Pancreas (tissue), 10 donors: ENCODE data around the gene ALK. TPM values are rescaled to one million over a fixed set of nuclear protein-coding genes. Genes with fewer than 3 reads are reported as not detected.

Experiments
- ATAC-seq, 4 donors: fragments of 200-7000 bp; cut with Tn5 transposase; one replicate each; pipeline versions ENCODE4 v1.8.0 to v1.9.1; 2020; ENCODE audit warnings: mild to moderate bottlenecking in 4 of 4, moderate library complexity in 4 of 4
- DNase-seq, 6 donors: peaks; one replicate each; pipeline ENCODE4 v3.0.0-alpha.2; 2020
- FAIRE-seq: peaks from 2 replicates; lab custom pipeline; 2012; peaks lifted over from hg19 to GRCh38; lab: Jason Lieb, UNC
- H3K27ac ChIP-seq, 4 donors: fragments of 200-600 bp; sonication (generic); 1 replicate in 3 of 4; 2 replicates in 1 of 4; pipeline versions ENCODE4 v1.5.0 to v1.8.0; 2020
- H3K27me3 ChIP-seq, 4 donors: fragments of 200-600 bp; one replicate each; pipeline ENCODE4 v1.8.0; 2021
- H3K36me3 ChIP-seq, 3 donors: fragments of 200-600 bp; sonication (generic) in 1 of 3; one replicate each; pipeline versions ENCODE4 v1.5.0 to v1.8.0; 2020 to 2021
- H3K4me1 ChIP-seq, 3 donors: fragments of 200-600 bp; one replicate each; pipeline ENCODE4 v1.8.0; 2021
- H3K4me3 ChIP-seq, 4 donors: fragments of 200-600 bp; sonication (generic) in 2 of 4; one replicate each; pipeline versions ENCODE4 v1.5.0 to v1.8.0; 2020 to 2021
- H3K9me3 ChIP-seq, 4 donors: fragments of 200-600 bp; one replicate each; pipeline ENCODE4 v1.8.0; 2021
- WGBS, 2 donors: extraction: QIAGEN DNeasy Blood & Tissue Kit; methylation state at CpG; one replicate each; pipeline ENCODE4 v1.1.7; 2013; 5-methylcytosine and 5-hydroxymethylcytosine counted together
- intact Hi-C, 3 donors: fragments of 100-400 bp; cut with DNase I; formaldehyde crosslinking; loops; one replicate each; pipeline versions ENCODE4 v1.11.1 to v1.14.2; 2022
- polyA plus RNA-seq, 2 donors: library from polyadenylated mRNA; stranded (reverse); fragments of 200-250 nt; gene quantifications; one replicate each; pipeline ENCODE4 v1.2.3, GENCODE V29; 2013
- total RNA-seq, 6 donors: library from RNA; stranded (reverse); fragmentation: NEBNext Ultra II Directional in 4 of 6; extraction: Animal tissue kit (Norgen Biotek cat#: 25700) in 4 of 6; gene quantifications; one replicate each; pipeline versions ENCODE4 v1.2.1 to v1.2.4, GENCODE V29; 2021 to 2023
- TF ChIP-seq, protein P1 (sequence below), 4 donors: fragments of 200-600 bp; sonication (generic) in 3 of 4; IDR thresholded peaks; one replicate each; pipeline versions ENCODE4 v1.5.0 to v1.8.0; 2021; ENCODE audit warnings: antibody characterized with exemption in 4 of 4
- donor health status: healthy with polysubstance abuse.
- donor health status: DM: no; HTN: no; CAD: no; lungs with moderate emphysema.
- donor health status: DM: no; HTN: no; CAD: no.
- donor health status: control.
- donor health status: control.
- donor health status: Bipolar disorder and iron deficiency.
- donor health status: DM: yes; HTN: yes; CAD: no.
- donor health status: DM: no; HTN: no; CAD: no.
- donor health status: DM: no; HTN: no; CAD: no.
- donor health status: DM: yes; HTN: yes; CAD: no.

ALK gene
- total and polyA plus RNA-seq, 8 donors: 0.05 to 0.17 (median 0.09) TPM; not detected in 2

DNA sequence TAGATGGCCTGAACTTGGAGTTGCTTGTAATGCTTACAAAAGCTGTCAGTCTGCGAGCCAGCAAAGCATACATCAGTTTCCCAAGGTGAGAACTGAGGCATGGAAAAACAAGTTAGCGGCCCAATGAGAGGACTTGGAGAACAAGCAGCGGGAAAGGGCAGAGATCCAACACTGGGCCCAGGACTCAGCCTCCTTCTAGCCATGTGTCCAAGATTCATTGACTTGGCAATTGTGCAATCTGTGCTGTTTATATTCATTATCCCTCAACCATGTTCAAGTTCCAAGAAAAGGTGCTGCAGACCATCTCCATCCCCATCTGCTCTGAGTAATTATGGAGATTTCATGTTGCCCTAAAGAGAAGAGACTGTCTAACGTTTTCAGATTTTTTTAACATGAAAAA is 187.4 kb downstream of the ALK start:
- DNase-seq (no peak), ATAC-seq (no peak), FAIRE-seq (no peak)
- no peak overlapping the region for H3K4me3 ChIP-seq
- no peaks in the 10 kb centered on the region for H3K27me3 ChIP-seq
- intact Hi-C loops: no loop called here
- no peaks in the 10 kb centered on the region for H3K36me3 ChIP-seq
- TF ChIP-seq, protein P1, sequence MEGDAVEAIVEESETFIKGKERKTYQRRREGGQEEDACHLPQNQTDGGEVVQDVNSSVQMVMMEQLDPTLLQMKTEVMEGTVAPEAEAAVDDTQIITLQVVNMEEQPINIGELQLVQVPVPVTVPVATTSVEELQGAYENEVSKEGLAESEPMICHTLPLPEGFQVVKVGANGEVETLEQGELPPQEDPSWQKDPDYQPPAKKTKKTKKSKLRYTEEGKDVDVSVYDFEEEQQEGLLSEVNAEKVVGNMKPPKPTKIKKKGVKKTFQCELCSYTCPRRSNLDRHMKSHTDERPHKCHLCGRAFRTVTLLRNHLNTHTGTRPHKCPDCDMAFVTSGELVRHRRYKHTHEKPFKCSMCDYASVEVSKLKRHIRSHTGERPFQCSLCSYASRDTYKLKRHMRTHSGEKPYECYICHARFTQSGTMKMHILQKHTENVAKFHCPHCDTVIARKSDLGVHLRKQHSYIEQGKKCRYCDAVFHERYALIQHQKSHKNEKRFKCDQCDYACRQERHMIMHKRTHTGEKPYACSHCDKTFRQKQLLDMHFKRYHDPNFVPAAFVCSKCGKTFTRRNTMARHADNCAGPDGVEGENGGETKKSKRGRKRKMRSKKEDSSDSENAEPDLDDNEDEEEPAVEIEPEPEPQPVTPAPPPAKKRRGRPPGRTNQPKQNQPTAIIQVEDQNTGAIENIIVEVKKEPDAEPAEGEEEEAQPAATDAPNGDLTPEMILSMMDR (IDR thresholded peaks at IDR 0.05): no peak
- no peaks in the 10 kb centered on the region for H3K4me1 ChIP-seq
- H3K27ac ChIP-seq: no peak overlapping the region
- H3K9me3 ChIP-seq: no peaks in the 10 kb centered on the region
- 69 to 82% methylated on average over 4 of the region's 4 CpGs for WGBS, 2 donors

DNA sequence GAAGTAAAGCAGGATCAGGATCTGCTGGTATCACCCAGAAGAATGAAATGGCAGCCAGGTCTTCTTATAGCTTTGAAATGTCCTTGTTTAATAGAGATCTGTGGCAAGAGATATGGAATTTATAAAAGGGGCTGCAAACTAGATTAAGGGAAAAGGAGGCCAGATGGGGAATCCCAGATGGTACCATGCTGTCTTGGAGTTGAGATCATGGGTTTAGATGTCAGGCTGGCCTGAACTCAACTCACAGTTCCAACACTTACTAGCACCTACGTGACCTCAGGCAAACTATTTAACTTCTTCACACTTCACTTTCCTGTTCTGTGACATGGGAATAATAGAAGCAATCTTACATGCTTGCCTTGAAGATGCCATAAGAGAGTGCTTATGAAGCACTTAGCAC is 188.2 kb downstream of the ALK start:
- DNase-seq (no peak), FAIRE-seq (no peak), ATAC-seq (no peak)
- Histone ChIP-seq H3K4me3 (no peak overlapping the region), H3K9me3 (no peaks in the 10 kb centered on the region), H3K4me1 (no peaks in the 10 kb centered on the region), H3K36me3 (no peaks in the 10 kb centered on the region), H3K27ac (no peak overlapping the region), H3K27me3 (no peaks in the 10 kb centered on the region)
- TF ChIP-seq, protein P1 (IDR thresholded peaks at IDR 0.05): no peak
- intact Hi-C loops: no loop called here
- WGBS, 2 donors: 85 to 88% methylated on average over 1 of the region's 1 CpG

DNA sequence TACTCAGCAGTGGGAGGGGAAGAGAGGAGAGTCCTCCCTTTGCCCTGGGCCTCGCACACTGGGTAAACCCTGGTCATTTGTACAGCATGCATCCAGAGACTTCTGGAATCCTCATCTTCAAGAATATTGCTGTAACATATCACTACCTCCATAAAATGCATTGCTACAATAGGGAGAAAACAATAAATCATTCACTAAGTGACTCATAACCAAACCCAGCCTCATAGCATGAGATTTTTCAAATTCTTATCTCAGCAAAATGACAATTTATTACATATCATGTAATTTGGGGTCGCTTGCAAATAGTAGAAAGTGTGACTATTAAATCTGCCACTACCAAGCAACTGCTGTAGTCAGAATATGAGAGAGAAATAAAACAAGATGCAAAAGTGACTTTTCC is 189.4 kb downstream of the ALK start:
- no peaks in the 10 kb centered on the region for H3K4me1 ChIP-seq
- H3K27ac ChIP-seq: no peak overlapping the region
- H3K4me3 ChIP-seq: no peak overlapping the region
- no peaks in the 10 kb centered on the region for H3K27me3 ChIP-seq
- no peak for FAIRE-seq
- DNase-seq: no peak
- TF ChIP-seq, protein P1 (IDR thresholded peaks at IDR 0.05): no peak
- no peak for ATAC-seq
- WGBS, 2 donors: 76 to 79% methylated on average over 2 of the region's 2 CpGs
- H3K9me3 ChIP-seq: no peaks in the 10 kb centered on the region
- no peaks in the 10 kb centered on the region for H3K36me3 ChIP-seq
- intact Hi-C loops: no loop called here

DNA sequence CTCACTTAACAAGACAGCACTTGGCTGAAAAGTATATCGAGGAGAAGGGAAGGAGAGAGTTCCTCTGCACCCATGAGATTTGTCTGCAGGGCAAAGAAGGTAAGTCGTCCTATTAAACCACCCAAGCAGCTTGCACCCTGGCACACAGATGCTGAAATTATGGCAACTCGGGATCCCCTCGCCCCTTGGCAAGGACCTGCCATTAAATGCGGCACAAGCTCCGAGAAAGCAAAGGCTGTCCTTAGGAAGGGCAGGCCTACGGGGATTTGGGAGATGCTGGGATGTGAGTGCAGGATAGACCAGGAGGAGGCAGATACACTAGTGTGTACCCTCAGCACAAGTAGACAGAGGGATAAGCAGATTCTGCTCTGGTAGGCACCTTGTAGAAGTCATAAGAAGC is 191.5 kb downstream of the ALK start:
- Histone ChIP-seq H3K4me1 (no peaks in the 10 kb centered on the region), H3K27ac (no peak overlapping the region), H3K9me3 (no peaks in the 10 kb centered on the region), H3K4me3 (no peak overlapping the region), H3K36me3 (no peaks in the 10 kb centered on the region), H3K27me3 (no peaks in the 10 kb centered on the region)
- 87 to 91% methylated on average over 7 of the region's 7 CpGs for WGBS, 2 donors
- no peak for DNase-seq
- no peak for ATAC-seq
- FAIRE-seq: no peak
- TF ChIP-seq, protein P1 (IDR thresholded peaks at IDR 0.05): no peak
- intact Hi-C loops: no loop called here

DNA sequence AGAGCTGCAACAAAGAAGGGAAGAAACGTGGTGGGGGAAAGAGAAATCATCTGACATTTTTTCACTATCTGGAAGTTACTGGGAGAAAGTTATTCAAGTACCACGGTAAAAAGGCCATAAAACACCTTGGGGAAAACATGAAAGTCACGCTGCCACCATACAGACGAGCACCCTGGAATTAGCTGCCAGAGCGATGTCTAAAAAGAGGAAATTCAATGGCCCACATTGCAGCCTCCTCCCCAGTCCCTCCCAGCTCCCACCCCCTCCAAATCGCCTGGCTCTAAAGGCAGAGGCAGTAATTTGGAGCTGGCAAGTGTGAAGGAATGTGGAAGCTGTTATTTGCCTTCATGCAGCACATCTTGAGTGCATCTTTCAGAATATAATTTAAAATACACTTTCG is 192.0 kb downstream of the ALK start:
- intact Hi-C loops: no loop called here
- DNase-seq (no peak), ATAC-seq (no peak), FAIRE-seq (no peak)
- WGBS, 2 donors: 75 to 79% methylated on average over 7 of the region's 7 CpGs
- TF ChIP-seq, protein P1 (IDR thresholded peaks at IDR 0.05): no peak
- Histone ChIP-seq H3K4me3 (no peak overlapping the region), H3K9me3 (no peaks in the 10 kb centered on the region), H3K4me1 (no peaks in the 10 kb centered on the region), H3K36me3 (no peaks in the 10 kb centered on the region), H3K27me3 (no peaks in the 10 kb centered on the region), H3K27ac (no peak overlapping the region)
